RPMI8226 (cell line): ENCODE measurements around the gene C1QTNF12.
"Not testable (repeated sequence)": the region's sequence is repeated elsewhere in the genome, so short reads cannot be mapped to it uniquely, and the experiment has no call there.

ENCODE experiments used
- DNase-seq: peaks from one replicate; pipeline ENCODE4 v3.0.0-alpha.2; 2015

The C1QTNF12 gene

GRCh38 chr1:1196431-1197187, 49.9 kb downstream of the C1QTNF12 start:
- DNase-seq = no peak

- DNase-seq = not testable (repeated sequence)
Measured at GRCh38 chr1:1195726-1196125, 50.8 kb downstream of the C1QTNF12 start.

- no peak for DNase-seq
Measured at GRCh38 chr1:1194723-1195122, 51.8 kb downstream of the C1QTNF12 start.
